GM23338 (cell line): ENCODE measurements around the gene MYCN.

Experiments used
- CREB1 ChIP-seq: fragments of 250-450 bp; sonication (Bioruptor Pico); IDR thresholded peaks from 2 replicates; pipeline ENCODE4 v1.5.0; 2020; ENCODE audit warnings: low read depth, mild to moderate bottlenecking, moderate library complexity
- CTCF ChIP-seq, 2 experiments: fragments of 200-600 bp in 1 of 2; sonication (generic) in 1 of 2; conservative IDR thresholded peaks; 2 replicates each; pipeline versions ENCODE4 v1.5.1 to v1.6.1; 2016 to 2017; ENCODE audit warnings: antibody characterized with exemption in 2 of 2, low read depth in 2 of 2, mild to moderate bottlenecking in 2 of 2, moderate library complexity in 1 of 2
- ETS1 ChIP-seq: IDR thresholded peaks from 2 replicates; pipeline ENCODE4 v1.6.1; 2016; ENCODE audit warnings: antibody characterized with exemption
- EZH2 ChIP-seq: fragments of 200-600 bp; sonication (generic); IDR thresholded peaks from one replicate; pipeline ENCODE4 v1.8.0; 2017; ENCODE audit warnings: antibody characterized with exemption, mild to moderate bottlenecking, low read depth; ENCODE audit not compliant: unreplicated experiment
- EZH2phosphoT487 ChIP-seq: fragments of 200-600 bp; sonication (generic); IDR thresholded peaks from one replicate; pipeline ENCODE4 v1.8.1; 2018; ENCODE audit warnings: antibody characterized with exemption; ENCODE audit not compliant: unreplicated experiment
- JUNB ChIP-seq: IDR thresholded peaks from one replicate; pipeline ENCODE4 v1.6.1; 2016; ENCODE audit warnings: antibody characterized with exemption; ENCODE audit not compliant: unreplicated experiment
- POLR2AphosphoS5 ChIP-seq: IDR thresholded peaks from 2 replicates; pipeline ENCODE4 v1.6.1; 2016; ENCODE audit warnings: antibody characterized with exemption, low read depth
- REST ChIP-seq: IDR thresholded peaks from one replicate; pipeline ENCODE4 v1.6.1; 2018; ENCODE audit warnings: antibody characterized with exemption; ENCODE audit not compliant: unreplicated experiment
- STAT1 ChIP-seq: IDR thresholded peaks from one replicate; pipeline ENCODE4 v1.6.1; 2016; ENCODE audit warnings: antibody characterized with exemption; ENCODE audit not compliant: unreplicated experiment
- ZNF114 ChIP-seq: fragments of 250-450 bp; sonication (Bioruptor Pico); IDR thresholded peaks from 2 replicates; pipeline ENCODE4 v1.5.0; 2020; ENCODE audit warnings: mild to moderate bottlenecking, moderate library complexity
- ZNF331 ChIP-seq: fragments of 250-450 bp; sonication (Bioruptor Pico); IDR thresholded peaks from 2 replicates; pipeline ENCODE4 v1.5.0; 2020; ENCODE audit warnings: low read depth, mild to moderate bottlenecking, moderate library complexity
- ZNF462 ChIP-seq: fragments of 250-450 bp; sonication (Bioruptor Pico); IDR thresholded peaks from 2 replicates; pipeline ENCODE4 v1.5.0; 2020; ENCODE audit warnings: mild to moderate bottlenecking, moderate library complexity

GRCh38 chr2:15895615-15896469 is 44.5 kb upstream of the MYCN start:
- TF ChIP-seq POLR2AphosphoS5 (no peak), CTCF (conservative IDR thresholded peaks at IDR 0.05; ENCODE audit: low read depth in 2 of 2) (no peak), EZH2phosphoT487 (no peak), EZH2 (no peak), CREB1 (CRISPR knock-in tag) (no peak), ETS1 (no peak), ZNF462 (CRISPR knock-in tag) (no peak), JUNB (no peak), REST (no peak), ZNF114 (CRISPR knock-in tag) (no peak), ZNF331 (CRISPR knock-in tag) (no peak), STAT1 (no peak)
